ENCODE data around the gene MUC4.
"Not testable (repeated sequence)": the region's sequence is repeated elsewhere in the genome, so short reads cannot be mapped to it uniquely, and the experiment has no call there.

Gene MUC4

DNA sequence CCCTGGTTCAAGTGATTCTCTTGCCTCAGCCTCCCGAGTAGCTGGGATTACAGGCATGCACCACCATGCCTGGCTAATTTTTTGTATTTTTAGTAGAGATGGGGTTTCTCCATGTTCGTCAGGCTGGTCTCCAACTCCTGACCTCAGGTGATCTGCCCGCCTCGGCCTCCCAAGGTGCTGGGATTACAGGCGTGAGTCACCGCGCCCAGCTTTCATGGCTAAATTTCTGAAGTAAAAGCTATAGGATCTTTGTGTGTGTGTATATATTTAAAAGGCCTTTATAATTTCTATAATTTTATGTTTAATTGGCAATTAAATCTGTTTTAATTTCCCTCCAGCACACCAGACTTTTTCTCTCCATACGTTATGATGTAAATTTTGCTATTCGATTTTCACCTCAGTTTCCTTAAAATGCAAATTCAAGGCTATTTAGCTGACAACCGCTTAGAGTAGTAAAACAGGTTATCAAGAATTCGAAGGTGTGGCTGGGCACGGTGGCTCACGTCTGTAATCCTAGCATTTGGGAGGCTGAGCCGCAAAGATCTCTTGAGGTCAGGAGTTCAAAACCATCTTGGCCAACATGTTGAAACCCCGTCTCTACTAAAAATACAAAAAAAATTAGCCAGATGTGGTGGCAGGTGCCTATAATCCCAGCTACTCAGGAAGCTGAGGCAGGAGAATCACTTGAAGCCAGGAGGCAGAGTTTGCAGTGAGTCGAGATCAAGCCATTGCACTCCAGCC, 92.0 kb downstream of the MUC4 start:
- not testable (repeated sequence) for H3K4me1 ChIP-seq (ENCODE audit: insufficient read depth, low read length); DNase-seq; H3K4me3 ChIP-seq (ENCODE audit: low read depth in 1 of 2, low read length in 2 of 2); H3K36me3 ChIP-seq (ENCODE audit: insufficient read depth, low read length); H3K27ac ChIP-seq (ENCODE audit: low read length); H3K9ac ChIP-seq (ENCODE audit: low read depth, low read length); H3K79me2 ChIP-seq (ENCODE audit: insufficient read depth, low read length); H3K27me3 ChIP-seq (ENCODE audit: insufficient read depth, low read length, poor library complexity); ATAC-seq (ENCODE audit: insufficient read depth, low read depth); H4K20me1 ChIP-seq (ENCODE audit: insufficient read depth, low read length); H3K4me2 ChIP-seq (ENCODE audit: insufficient read depth, low read length); H2AFZ ChIP-seq (ENCODE audit: low read depth, low read length)
- H3K9me3 ChIP-seq (ENCODE audit: insufficient read depth, low read length, severe bottlenecking) = peaks cover 10% of the 10 kb centered on the region

GRCh38 chr3:195718477-195718984, 93.2 kb downstream of the MUC4 start:
- Histone ChIP-seq H3K4me2 (ENCODE audit: insufficient read depth, low read length) (no peak overlapping the region), H4K20me1 (ENCODE audit: insufficient read depth, low read length) (no peaks in the 10 kb centered on the region), H3K4me3 (ENCODE audit: low read depth in 1 of 2, low read length in 2 of 2) (no peak overlapping the region), H2AFZ (ENCODE audit: low read depth, low read length) (no peak overlapping the region), H3K27ac (ENCODE audit: low read length) (no peak overlapping the region), H3K36me3 (ENCODE audit: insufficient read depth, low read length) (no peaks in the 10 kb centered on the region), H3K4me1 (ENCODE audit: insufficient read depth, low read length) (no peaks in the 10 kb centered on the region), H3K9me3 (ENCODE audit: insufficient read depth, low read length, severe bottlenecking) (peaks cover 10% of the 10 kb centered on the region), H3K9ac (ENCODE audit: low read depth, low read length) (no peak overlapping the region), H3K79me2 (ENCODE audit: insufficient read depth, low read length) (no peaks in the 10 kb centered on the region), H3K27me3 (ENCODE audit: insufficient read depth, low read length, poor library complexity) (no peaks in the 10 kb centered on the region)
- ATAC-seq (ENCODE audit: insufficient read depth, low read depth) = no peak
- no peak for DNase-seq
- TF ChIP-seq, protein P1, sequence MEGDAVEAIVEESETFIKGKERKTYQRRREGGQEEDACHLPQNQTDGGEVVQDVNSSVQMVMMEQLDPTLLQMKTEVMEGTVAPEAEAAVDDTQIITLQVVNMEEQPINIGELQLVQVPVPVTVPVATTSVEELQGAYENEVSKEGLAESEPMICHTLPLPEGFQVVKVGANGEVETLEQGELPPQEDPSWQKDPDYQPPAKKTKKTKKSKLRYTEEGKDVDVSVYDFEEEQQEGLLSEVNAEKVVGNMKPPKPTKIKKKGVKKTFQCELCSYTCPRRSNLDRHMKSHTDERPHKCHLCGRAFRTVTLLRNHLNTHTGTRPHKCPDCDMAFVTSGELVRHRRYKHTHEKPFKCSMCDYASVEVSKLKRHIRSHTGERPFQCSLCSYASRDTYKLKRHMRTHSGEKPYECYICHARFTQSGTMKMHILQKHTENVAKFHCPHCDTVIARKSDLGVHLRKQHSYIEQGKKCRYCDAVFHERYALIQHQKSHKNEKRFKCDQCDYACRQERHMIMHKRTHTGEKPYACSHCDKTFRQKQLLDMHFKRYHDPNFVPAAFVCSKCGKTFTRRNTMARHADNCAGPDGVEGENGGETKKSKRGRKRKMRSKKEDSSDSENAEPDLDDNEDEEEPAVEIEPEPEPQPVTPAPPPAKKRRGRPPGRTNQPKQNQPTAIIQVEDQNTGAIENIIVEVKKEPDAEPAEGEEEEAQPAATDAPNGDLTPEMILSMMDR (IDR thresholded peaks at IDR 0.05; ENCODE audit: borderline replicate concordance, extremely low read depth, low read length, poor library complexity, severe bottlenecking) = no peak
- no peak for TF ChIP-seq EZH2 (IDR thresholded peaks at IDR 0.05; ENCODE audit: borderline replicate concordance, low read depth, low read length, severe bottlenecking)

GRCh38 chr3:195717852-195718476, 93.8 kb downstream of the MUC4 start:
- H3K79me2 ChIP-seq (ENCODE audit: insufficient read depth, low read length) = no peaks in the 10 kb centered on the region
- ATAC-seq (ENCODE audit: insufficient read depth, low read depth) (no peak), DNase-seq (no peak)
- H3K27me3 ChIP-seq (ENCODE audit: insufficient read depth, low read length, poor library complexity) = no peaks in the 10 kb centered on the region
- no peaks in the 10 kb centered on the region for H3K36me3 ChIP-seq (ENCODE audit: insufficient read depth, low read length)
- no peak overlapping the region for H3K9ac ChIP-seq (ENCODE audit: low read depth, low read length)
- H2AFZ ChIP-seq (ENCODE audit: low read depth, low read length) = no peak overlapping the region
- no peak overlapping the region for H3K4me3 ChIP-seq (ENCODE audit: low read depth in 1 of 2, low read length in 2 of 2)
- H3K4me2 ChIP-seq (ENCODE audit: insufficient read depth, low read length) = no peak overlapping the region
- H4K20me1 ChIP-seq (ENCODE audit: insufficient read depth, low read length) = no peaks in the 10 kb centered on the region
- H3K9me3 ChIP-seq (ENCODE audit: insufficient read depth, low read length, severe bottlenecking) = peaks cover 10% of the 10 kb centered on the region
- no peak for TF ChIP-seq EZH2 (IDR thresholded peaks at IDR 0.05; ENCODE audit: borderline replicate concordance, low read depth, low read length, severe bottlenecking)
- TF ChIP-seq, protein P1 (IDR thresholded peaks at IDR 0.05; ENCODE audit: borderline replicate concordance, extremely low read depth, low read length, poor library complexity, severe bottlenecking) = no peak
- H3K4me1 ChIP-seq (ENCODE audit: insufficient read depth, low read length) = no peaks in the 10 kb centered on the region
- H3K27ac ChIP-seq (ENCODE audit: low read length) = no peak overlapping the region

DNA sequence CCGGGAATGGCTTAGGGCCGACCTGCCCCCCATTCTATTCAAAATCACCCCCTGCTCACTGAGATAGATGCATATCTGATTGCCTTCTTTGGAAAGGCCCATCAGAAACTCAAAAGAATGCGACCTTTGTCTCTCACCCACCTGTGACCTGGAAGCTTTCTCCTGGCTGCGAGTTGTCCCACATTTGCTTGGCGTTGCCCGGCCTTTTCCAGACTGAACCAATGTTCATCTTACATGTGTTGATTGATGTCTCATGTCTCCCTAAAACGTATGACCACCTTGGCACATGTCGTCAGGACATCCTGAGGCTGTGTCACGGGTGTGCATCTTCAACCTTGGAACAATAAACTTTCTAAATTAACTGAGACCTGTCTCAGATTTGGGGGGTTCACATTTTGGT, 94.3 kb downstream of the MUC4 start:
- no peaks in the 10 kb centered on the region for H3K4me1 ChIP-seq (ENCODE audit: insufficient read depth, low read length)
- no peak overlapping the region for H3K4me3 ChIP-seq (ENCODE audit: low read depth in 1 of 2, low read length in 2 of 2)
- no peaks in the 10 kb centered on the region for H3K36me3 ChIP-seq (ENCODE audit: insufficient read depth, low read length)
- no peaks in the 10 kb centered on the region for H3K27me3 ChIP-seq (ENCODE audit: insufficient read depth, low read length, poor library complexity)
- H4K20me1 ChIP-seq (ENCODE audit: insufficient read depth, low read length) = no peaks in the 10 kb centered on the region
- no peaks in the 10 kb centered on the region for H3K79me2 ChIP-seq (ENCODE audit: insufficient read depth, low read length)
- H2AFZ ChIP-seq (ENCODE audit: low read depth, low read length) = no peak overlapping the region
- DNase-seq (no peak), ATAC-seq (ENCODE audit: insufficient read depth, low read depth) (no peak)
- H3K4me2 ChIP-seq (ENCODE audit: insufficient read depth, low read length) = no peak overlapping the region
- H3K27ac ChIP-seq (ENCODE audit: low read length) = no peak overlapping the region
- H3K9ac ChIP-seq (ENCODE audit: low read depth, low read length) = no peak overlapping the region
- TF ChIP-seq EZH2 (IDR thresholded peaks at IDR 0.05; ENCODE audit: borderline replicate concordance, low read depth, low read length, severe bottlenecking) = no peak
- TF ChIP-seq, protein P1 (IDR thresholded peaks at IDR 0.05; ENCODE audit: borderline replicate concordance, extremely low read depth, low read length, poor library complexity, severe bottlenecking) = no peak
- H3K9me3 ChIP-seq (ENCODE audit: insufficient read depth, low read length, severe bottlenecking) = peaks cover 10% of the 10 kb centered on the region

Measured in DND-41 (cell line).